IPS-11a (cell line): Measurements from ENCODE around the gene ADCY7.

Experiments used
- H3K4me3 ChIP-seq: one replicate; pipeline ENCODE4 v1.5.1; 2013; ENCODE audit warnings: low read depth, low read length, control low read depth

Gene ADCY7

DNA sequence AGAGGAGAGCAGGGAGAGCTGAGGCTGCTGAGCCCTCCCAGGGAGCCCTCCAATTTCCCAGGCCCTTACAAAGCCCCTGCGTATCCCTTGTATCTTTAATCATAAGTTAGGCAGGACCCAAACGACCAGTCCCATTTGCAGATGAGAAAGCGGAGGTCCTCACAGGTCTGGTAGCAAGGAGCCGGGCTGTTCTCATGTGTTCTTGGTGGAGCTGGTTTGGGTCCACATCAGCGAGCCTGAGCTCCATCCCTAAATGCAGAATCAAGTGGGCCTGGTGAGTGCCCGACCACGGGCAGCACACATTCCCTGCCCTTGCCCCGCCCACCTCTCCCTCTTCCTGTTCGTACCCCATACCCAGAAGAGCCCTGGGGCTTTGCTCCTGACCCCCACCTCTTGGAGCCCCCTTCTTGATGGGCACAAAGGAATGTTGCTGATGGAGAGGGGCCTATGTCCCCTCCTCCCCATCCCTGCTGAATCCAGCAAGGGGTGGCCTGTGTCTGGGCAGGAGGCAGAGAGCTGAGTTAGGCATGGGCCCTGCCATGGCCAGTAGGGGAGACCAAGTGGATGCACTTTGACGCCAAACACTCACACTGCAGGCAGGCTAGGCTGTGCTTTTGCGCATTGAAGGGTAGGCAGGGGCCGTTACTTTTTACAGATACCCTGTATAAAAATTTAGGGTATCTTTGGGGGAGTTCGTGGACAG lies 18.3 kb upstream of the ADCY7 start:
- no peak overlapping the region for H3K4me3 ChIP-seq

DNA sequence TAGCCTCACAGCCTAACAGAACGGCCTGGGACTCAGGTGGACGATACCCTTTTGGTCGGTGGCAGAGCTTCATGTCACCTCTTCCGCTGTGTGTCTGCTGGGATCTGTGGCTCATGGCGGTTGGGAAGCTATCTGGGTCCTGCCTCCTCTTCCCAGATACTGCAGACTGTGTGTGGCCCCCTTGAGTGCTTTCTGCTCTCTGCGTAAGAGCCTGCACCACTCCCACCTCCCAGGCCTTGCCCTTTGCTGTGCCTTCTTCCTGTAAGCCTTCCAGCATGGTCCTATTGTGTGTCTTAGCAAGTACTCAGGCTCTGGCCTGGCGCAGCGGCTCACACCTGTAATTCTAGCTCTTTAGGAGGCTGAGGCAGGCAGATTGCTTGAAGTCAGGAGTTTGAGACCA lies 17.5 kb upstream of the ADCY7 start:
- no peak overlapping the region for H3K4me3 ChIP-seq

DNA sequence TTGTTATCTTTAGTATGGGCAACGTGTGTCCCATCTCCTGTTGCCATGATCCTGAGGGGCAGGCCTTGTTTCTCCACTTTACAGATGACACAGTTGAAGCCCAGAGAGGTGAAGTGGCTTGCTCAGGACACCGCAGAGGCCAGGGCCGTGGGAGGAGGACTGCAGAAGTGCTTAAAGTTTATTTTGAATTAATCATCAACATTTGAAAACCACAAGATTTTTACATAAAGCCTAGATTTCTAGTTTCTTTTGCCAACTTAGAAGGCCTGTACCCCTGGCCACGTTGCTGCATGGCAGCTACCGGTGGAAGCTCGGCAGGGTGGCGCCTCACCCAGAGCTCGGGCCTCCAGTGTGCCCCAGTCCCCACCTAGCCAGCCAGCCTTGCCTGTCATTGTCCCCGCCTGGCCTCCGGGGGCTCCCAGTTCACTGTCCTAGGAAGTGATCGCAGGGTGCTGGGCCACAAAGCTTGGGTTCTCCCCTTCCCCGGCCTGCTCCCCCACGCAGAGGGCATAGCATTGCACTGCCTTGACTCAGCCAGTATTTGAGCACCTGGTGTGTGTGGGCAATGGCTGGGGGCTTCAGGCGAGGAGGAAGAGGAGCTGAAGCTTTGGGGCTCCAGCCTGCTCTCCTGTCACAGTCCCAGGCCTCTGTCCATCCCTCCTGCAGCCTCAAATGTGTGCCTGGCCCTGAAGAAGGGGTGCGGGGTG lies 14.8 kb upstream of the ADCY7 start:
- no peak overlapping the region for H3K4me3 ChIP-seq

DNA sequence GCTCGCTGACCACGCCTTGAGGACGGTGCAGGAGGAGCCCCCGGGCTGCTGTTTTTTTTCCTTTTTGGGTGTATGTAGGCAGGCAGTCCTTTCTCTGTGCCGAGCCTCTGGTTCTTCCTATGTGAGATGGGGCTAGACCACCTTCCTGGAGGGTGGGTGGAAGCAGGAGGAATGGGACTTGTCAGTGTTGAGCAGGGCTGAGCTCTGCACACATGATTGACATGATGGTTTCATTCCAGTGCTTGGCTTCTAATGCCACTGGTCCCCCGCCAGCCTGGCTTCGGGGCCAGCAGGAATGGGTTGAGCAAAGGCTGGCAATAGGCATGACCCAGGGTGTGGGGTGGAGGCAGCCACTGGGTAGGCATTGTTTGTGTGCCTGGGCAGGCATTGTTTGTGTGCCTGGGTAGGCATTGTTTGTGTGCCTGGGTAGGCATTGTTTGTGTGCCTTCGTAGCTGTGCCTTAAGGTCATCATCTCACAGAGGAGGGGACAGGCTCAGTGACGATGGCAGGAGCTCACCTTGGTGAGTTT lies 14.2 kb upstream of the ADCY7 start:
- no peak overlapping the region for H3K4me3 ChIP-seq

DNA sequence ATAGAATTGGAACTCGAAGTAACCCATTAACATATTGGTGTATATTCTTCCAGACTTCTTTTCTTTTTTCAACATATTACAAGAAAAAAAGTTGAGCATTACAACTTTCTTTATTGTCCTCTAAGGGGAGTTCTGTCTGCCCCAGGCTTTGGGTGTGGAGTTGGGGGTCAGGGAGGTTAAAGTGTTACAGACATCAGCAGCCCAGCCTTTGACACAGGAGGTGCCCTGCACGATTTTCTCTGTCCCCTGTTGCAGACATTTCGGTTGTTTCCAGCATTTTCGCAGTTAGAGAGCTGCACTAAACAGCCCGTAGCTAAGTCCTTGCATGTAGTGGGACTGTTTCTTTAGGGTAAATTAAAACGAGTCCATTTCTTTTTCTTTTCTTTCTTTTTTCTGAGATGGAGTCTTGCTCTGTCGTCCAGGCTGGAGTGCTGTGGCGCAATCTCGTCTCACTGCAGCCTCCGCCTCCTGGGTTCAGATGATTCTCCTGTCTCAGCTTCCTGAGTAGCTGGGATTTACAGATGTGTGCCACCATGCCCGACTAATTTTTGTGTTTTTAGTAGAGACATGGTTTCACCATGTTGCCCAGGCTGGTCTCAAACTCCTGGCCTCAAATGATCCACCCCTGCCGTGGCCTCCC lies 13.4 kb upstream of the ADCY7 start:
- H3K4me3 ChIP-seq = no peak overlapping the region

DNA sequence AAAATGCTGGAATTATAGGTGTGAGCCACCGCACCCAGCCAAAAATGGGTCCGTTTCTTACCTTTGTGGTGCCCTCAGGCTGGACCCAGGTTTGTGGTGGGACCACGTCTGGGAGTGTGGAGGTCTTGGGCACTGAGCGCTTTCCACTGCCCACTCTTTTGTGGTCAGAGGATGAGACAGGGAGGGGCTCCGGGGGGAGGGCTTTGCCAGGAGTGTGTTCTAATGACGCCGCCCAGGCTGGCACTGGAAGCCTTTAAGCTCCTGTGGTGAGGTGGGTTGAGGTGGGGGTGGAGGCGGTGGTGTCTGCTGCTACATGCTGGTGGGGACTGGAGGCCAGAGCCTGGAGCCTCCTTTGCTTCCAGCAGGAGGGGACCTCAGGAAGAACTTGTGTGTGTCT lies 12.8 kb upstream of the ADCY7 start:
- no peak overlapping the region for H3K4me3 ChIP-seq

DNA sequence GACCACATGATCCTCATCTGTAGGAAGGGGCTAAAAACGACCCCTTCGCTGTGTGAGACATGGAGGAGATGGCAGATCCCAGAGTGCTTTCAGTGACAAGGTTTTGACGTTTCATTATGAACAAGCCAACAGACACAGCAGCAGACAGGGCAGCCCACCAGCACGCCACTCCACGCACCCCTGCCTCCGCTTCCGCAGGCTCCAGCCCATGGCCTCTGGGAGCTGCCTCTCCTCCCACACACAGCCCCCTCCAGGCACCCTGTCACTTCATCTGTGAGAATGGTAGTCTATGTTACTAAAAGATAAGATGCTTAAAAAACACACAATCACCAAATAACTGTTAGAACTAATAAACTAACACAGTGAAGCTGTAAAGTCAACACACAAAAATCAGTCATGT lies 12.3 kb upstream of the ADCY7 start:
- no peak overlapping the region for H3K4me3 ChIP-seq

DNA sequence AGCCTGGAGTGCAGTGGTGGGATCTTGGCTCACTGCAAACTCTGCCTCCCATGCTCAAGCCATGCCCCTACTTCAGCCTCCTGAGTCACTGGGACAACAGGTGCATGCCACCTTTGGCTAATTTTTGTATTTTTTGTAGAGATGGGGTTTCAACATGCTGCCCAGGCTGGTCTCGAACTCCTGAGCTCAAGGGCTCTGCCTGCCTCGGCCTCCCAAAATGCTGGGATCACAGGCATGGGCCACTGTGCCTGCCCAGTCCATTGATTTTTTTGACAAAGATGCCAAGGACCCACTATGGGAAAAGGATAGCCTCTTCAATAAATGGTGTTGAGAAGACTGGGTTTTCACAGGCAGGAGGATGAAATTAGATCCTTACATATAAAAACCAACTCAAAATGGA lies 10.8 kb upstream of the ADCY7 start:
- no peak overlapping the region for H3K4me3 ChIP-seq

DNA sequence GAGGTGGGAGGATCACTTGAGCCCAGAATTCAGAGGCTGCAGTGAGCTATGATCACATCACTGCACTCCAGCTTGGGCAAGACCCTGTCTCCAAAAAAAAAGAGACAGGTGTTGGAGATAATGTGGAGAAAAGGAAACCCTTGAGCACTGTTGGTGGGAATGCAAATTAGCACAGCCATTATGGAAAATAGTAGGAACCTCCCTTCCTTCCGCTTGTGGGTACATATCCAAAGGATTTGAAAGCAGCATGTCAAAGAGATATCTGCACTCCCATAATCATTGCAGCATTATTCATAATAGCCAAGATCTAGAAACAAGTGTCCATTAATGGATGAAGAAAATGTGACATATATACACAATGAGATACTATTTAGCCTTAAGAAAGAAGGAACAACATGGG lies 9.7 kb upstream of the ADCY7 start:
- no peak overlapping the region for H3K4me3 ChIP-seq

DNA sequence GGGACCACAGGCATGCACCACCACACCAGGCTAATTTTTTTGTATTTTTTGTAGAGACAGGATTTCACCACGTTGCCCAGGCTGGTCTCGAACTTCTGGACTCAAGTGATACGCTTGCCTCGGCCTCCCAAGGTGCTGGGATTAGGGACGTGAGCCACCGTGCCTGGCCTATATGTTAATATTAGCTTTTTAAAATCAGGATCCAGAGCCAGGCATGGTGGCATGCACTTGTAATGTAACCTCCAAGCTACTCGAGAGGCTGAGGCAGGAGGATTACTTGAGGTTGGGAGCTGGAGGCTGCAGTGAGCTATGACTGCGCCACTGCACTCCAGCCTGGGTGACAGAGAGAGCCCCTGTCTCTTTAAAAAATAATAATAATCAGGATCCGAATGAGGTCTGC lies 8.5 kb upstream of the ADCY7 start:
- H3K4me3 ChIP-seq = no peak overlapping the region

DNA sequence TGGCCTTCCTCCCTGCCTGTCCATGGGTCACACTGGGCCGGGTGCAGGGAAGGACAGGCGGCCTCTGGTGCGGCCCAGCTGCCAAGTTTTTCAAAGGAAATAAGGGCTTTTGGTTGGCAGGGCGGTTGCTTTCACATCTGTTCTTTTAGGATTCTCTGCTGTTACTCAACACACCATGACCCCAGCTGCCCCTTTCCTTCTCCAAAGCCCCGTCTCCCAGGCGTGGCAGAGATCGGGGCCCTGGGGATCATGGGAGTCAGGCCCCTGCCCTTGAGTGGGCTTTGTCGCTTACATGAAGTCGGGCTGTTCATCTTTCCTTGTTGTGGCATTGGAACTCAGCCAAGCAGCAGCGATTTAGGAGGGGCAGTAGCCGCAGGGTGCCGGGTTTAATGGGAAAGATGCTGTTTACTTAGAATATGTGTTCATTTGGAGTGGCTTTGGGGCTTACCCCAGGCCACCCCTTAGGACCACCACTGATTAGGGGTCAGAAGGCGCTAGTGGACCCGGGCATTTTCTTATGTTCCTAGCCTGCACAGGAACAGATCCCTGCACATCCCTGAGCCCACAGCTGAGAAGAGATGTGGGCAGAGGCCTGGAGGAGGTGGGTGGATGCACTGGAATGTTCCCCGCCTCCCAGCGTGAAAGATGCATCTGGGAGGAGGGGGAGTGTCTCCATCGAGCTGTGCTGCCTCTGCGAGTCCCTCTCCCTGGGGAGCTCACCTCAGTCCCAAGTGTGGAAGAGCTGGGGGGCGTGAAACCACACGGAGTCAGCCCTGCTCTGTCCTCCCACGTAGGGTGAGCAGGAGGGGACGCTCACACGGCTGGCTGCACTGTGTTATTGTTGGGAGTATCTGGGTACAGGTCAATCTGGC lies 6.8 kb upstream of the ADCY7 start:
- no peak overlapping the region for H3K4me3 ChIP-seq

DNA sequence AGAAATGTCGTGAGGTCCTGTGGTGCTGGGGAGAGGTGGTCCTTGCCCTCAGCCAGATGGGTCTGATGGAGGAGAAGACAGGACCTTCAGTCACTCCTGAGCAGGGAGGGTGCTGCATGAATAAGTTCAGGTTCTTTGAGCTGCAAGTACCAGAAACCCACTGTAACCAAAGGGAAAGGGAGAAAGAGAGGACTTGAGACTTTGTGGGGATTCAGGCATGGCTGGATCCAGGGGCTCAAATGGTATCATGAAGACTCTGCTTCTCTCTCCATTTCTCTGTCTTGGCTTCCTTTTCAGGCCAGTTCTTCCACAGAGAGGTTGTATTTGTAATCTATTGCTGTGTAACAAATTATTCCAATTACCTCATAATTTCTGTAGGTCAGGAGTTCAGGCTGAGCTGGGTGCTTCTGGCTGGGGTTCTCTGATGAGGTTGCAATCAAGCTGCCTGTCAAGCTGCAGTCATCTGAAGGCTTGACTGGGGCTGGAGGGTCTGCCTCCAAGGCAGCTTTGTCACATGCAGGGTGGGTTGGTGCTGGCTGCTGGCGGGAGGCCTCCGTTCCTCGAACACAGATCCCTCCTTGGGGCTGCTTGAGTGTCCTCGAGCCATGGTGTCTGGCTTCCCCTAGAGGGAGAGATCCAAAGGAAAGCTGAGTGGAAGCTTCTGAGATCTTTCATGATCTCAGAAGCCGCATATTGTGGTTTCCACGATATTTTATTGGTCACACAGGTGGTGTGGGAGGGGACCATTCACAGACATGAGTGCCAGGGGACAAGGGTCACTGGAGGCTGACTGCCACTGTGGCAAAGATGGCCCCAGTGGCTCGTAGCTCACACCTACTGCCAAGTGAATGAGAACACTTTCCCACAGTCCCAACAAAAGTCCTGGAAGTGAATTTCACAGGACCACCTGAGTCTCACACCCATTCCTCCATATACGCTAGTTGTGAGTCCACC lies 5.9 kb upstream of the ADCY7 start:
- H3K4me3 ChIP-seq = no peak overlapping the region

DNA sequence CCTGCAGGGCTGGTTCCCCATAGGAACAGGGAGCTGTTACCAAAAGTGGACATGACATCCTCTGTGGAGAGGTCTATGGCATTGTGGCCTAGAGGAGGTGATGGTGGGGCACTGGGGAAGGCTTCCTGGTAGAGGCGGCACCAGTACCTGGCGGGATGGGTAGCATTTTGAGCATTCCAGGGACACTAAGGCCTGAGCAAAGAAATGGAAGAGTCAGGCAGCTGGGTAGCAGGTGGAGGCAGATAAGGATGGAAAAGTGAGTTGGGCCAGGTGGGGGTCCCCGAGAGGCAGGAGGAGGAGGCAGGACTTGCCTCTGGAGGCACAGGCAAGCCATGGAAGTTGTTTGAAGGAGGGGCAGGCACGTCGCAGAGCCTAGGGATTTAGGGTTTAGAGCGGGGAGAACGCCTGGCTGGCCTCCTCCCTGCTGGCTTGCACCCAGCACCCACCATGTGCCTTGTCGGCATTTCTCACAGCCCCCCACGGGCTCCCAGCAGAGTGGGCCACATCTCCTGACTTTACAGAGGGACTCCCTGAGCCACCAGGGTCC lies 5.1 kb upstream of the ADCY7 start:
- H3K4me3 ChIP-seq = no peak overlapping the region

DNA sequence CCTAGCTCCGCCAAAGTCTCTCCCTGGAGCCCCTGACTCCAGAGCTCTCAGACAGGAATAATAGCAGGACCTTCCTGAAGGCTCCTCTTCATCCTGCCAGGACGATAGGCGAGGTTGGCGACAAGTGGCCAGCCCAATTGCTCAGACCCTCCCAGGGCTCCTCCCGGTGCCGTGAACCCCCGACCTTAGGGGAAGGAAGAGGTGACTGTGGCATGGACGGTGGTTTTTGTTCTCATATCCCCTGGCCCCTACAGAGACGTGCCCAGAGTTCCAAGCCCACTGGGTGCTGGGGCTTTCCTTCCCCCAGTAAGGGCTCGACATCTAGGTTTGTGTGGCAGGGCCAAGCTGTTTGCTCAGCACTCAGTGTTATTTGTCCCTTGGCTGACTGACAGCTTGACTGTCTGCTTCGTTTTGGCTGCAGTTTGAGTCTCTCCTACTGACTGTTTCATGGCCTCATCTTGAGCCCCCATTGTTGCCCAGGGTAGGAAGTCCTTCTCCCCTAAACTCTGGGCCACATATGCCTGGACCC lies 4.6 kb upstream of the ADCY7 start:
- H3K4me3 ChIP-seq = no peak overlapping the region

DNA sequence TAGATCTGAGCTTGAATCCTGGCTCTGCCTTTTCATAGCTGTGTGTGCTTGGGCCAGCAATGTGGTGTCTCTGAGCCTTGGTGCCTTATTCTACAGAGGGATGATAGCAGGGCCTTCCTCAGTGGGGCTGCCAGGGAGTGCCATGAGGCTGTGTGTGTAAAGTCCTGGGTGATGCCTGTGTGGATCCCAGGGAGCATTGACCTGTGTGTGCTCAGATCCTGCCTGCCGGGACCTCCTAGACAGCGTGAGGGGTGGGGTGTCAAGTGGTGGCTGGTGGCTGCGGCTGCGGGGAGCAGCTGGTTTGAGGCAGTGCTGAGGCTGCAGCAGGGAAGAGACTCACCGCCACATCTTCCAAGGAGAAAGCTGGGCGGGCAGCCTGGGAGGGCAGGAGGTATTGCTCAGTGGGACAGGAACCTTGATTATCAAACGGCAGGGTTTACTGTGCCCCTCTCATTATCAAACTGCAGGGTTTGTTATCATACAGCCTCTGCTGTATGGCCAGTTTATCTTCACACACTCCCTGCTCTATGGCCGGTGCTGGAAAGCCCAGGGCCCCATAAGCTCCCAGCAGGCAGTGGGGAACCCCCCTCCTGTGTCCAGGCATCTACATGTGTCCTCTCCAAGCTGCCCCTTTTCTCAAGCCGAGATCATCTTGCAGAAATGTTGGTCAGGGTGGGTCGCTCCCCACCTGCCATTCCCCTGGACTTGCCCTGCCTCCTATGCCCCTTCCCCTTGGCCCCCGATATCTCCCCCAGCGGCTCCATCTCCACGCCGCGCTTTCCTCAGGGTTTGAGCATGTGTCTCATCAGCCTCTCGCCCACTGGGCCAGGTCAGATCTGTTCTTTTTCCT lies 3.1 kb upstream of the ADCY7 start:
- H3K4me3 ChIP-seq = no peak overlapping the region

DNA sequence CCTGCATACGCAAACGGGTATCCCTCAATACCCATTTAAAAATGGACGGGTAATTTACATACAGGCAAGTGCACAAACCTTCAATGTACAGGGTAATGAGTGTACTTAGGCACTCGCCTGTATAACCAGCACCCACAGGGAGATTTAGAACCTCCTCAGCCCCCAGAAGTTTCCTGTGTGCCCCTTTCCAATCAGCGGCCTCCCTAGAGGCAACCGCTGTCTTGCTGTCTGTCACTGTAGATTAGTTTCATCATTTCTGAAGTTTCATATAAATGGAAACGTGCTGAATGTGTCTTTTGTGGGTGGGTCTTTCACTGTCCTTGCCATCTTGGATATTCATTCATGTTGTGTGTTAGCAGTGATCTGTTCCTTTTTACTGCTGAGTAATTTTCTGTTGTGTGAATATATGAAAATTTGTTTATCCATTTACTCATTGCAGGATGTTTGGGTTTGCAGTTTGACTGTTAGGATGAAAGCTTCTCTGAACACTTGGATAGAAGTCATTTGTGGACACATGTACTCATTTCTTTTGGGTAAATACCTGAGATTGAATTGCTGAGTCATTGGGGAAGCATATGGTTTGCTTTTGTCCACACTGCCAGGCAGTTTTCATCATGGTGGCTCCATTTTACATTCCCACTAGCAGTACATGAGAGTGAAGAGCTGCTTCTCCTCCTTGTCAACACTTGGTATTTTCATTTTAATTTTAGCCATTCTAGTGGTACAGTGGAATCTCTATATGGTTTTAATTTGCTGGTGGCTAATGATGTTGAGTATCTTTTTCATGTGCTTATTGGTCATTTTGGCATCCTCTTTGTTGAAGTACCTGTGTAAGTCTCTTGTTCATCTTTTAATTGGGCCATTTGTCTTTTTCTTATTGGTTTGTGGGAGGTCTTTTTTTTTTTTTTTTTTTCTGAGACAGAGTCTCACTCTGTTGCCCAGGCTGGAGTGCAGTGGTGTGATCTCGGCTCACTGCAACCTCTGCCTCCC lies 2.1 kb upstream of the ADCY7 start:
- H3K4me3 ChIP-seq = no peak overlapping the region

DNA sequence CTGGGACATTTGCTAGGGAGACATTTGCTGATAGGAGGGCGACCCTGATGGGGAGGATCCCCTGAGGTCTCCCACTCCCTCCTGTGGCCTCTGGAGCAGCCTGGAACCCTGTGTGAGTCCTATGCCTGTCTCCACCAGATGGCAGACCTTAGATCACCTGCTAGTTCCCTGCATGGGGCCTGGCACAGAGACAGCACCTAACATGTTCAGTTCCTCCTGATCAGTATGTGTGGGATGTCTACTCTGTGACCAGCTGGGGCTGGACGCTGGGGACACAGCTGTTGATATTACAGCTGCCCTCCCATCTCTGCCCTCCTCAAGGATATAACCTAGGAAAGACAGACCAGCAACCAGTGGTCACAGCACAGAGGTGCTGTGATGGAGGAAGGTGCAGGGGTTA lies 1.1 kb upstream of the ADCY7 start:
- H3K4me3 ChIP-seq = no peak overlapping the region
